NCI-H128 (cell line): ENCODE results near the gene OR52E2.

ENCODE experiments used
- DNase-seq: peaks from one replicate; lab custom pipeline; 2025; ENCODE audit not compliant: unreplicated experiment; lab: John Stamatoyannopoulos, UW

OR52E2 gene

GRCh38 chr11:5013012-5013411, 46.4 kb downstream of the OR52E2 start:
- DNase-seq, result no peak

GRCh38 chr11:5011254-5011653, 48.2 kb downstream of the OR52E2 start:
- DNase-seq, result no peak
